M059J (cell line): ENCODE results near the gene TET2. TPM values are rescaled to one million over a fixed set of nuclear protein-coding genes. Genes with fewer than 3 reads are reported as not detected.

Experiments used
- DNase-seq: peaks from one replicate; pipeline ENCODE4 v3.0.0-alpha.2; 2012; ENCODE audit warnings: low read depth
- total RNA-seq: library from RNA; depleted of rRNA; stranded (reverse); fragments of >200 nt; shearing (Covaris generic); gene quantifications from 2 replicates; pipeline ENCODE4 v1.2.3, GENCODE V29; 2014; rRNA removed

Gene TET2
- 6.9 and 8.9 TPM in 2 replicates for total RNA-seq

GRCh38 chr4:105146276-105147015 is at the start of gene TET2:
Gene TET2 (plus strand): TSS chr4:105146876. CDS start chr4:105233943, 87,067 bp downstream.
- peak; percentile 78 for DNase-seq

- DNase-seq, result no peak
These were observed 44.7 kb upstream of the TET2 start for GRCh38 chr4:105102016-105102415.

GRCh38 chr4:105106426-105106825 is 40.2 kb upstream of the TET2 start:
- no peak for DNase-seq

- no peak for DNase-seq
These were observed 39.4 kb upstream of the TET2 start for GRCh38 chr4:105107095-105107856.

- no peak for DNase-seq
These were observed 37.7 kb upstream of the TET2 start for GRCh38 chr4:105108971-105109370.

- DNase-seq, result no peak
These were observed 34.4 kb upstream of the TET2 start for GRCh38 chr4:105112274-105112673.

- DNase-seq, result no peak
These were observed 32.9 kb upstream of the TET2 start for GRCh38 chr4:105113800-105114199.

- no peak for DNase-seq
These were observed 29.9 kb upstream of the TET2 start for GRCh38 chr4:105116616-105117319.

GRCh38 chr4:105119356-105119755 is 27.3 kb upstream of the TET2 start:
- DNase-seq, result no peak

- no peak for DNase-seq
These were observed 26.1 kb upstream of the TET2 start for GRCh38 chr4:105120626-105121025.

- peak; percentile 85 for DNase-seq
These were observed 24.3 kb upstream of the TET2 start for GRCh38 chr4:105122350-105122749.

- no peak for DNase-seq
These were observed 20.1 kb upstream of the TET2 start for GRCh38 chr4:105126311-105127169.

GRCh38 chr4:105127170-105127445 is 19.6 kb upstream of the TET2 start:
- no peak for DNase-seq

GRCh38 chr4:105128208-105128607 is 18.5 kb upstream of the TET2 start:
- DNase-seq, result no peak

GRCh38 chr4:105129286-105130040 is 17.2 kb upstream of the TET2 start:
- no peak for DNase-seq

- DNase-seq, result peak; percentile 55
These were observed 15.7 kb upstream of the TET2 start for GRCh38 chr4:105130945-105131344.

- DNase-seq, result no peak
These were observed 12.7 kb upstream of the TET2 start for GRCh38 chr4:105133976-105134375.

GRCh38 chr4:105135785-105136184 is 10.9 kb upstream of the TET2 start:
- DNase-seq, result peak; percentile 12

GRCh38 chr4:105137121-105137875 is 9.4 kb upstream of the TET2 start:
- DNase-seq, result no peak

GRCh38 chr4:105139646-105140045 is 7.0 kb upstream of the TET2 start:
- no peak for DNase-seq
